Aorta (tissue), 5 donors: ENCODE data around the gene CHD5. TPM values are rescaled to one million over a fixed set of nuclear protein-coding genes. Genes with fewer than 3 reads are reported as not detected.
A peak's percentile ranks its signal among the peaks of the same experiment; 100 is the strongest.

Source experiments
- ATAC-seq: fragments of 200-7000 bp; cut with Tn5 transposase; one replicate; pipeline ENCODE4 v1.9.1; 2022; ENCODE audit warnings: moderate library complexity; ENCODE audit not compliant: low FRiP score
- DNase-seq, 2 donors: peaks; one replicate each; pipeline ENCODE4 v3.0.0-alpha.2; 2020
- H3K27ac ChIP-seq, 2 donors: one replicate each; pipeline ENCODE4 v1.5.1; 2013; ENCODE audit warnings: low read length in 2 of 2, mild to moderate bottlenecking in 2 of 2, moderate library complexity in 2 of 2, control low read depth in 1 of 2, inconsistent platforms in 1 of 2, low read depth in 1 of 2
- H3K27me3 ChIP-seq, 2 donors: one replicate each; pipeline ENCODE4 v1.6.1; 2013; ENCODE audit warnings: control low read depth in 1 of 2, low read length in 1 of 2, mild to moderate bottlenecking in 1 of 2, moderate library complexity in 1 of 2; ENCODE audit not compliant: insufficient read depth in 2 of 2, control insufficient read depth in 1 of 2
- H3K36me3 ChIP-seq, 2 donors: one replicate each; pipeline ENCODE4 v1.6.1; 2013; ENCODE audit warnings: control low read depth in 1 of 2, low read length in 1 of 2, mild to moderate bottlenecking in 1 of 2; ENCODE audit not compliant: insufficient read depth in 2 of 2, control insufficient read depth in 1 of 2
- H3K4me1 ChIP-seq, 2 donors: one replicate each; pipeline ENCODE4 v1.6.1; 2013; ENCODE audit warnings: low read length in 2 of 2, control low read depth in 1 of 2, mild to moderate bottlenecking in 1 of 2, moderate library complexity in 1 of 2; ENCODE audit not compliant: insufficient read depth in 2 of 2, control insufficient read depth in 1 of 2
- H3K4me3 ChIP-seq, 2 donors: one replicate each; pipeline ENCODE4 v1.5.1; 2013; ENCODE audit warnings: low read length in 2 of 2, control low read depth in 1 of 2, mild to moderate bottlenecking in 1 of 2
- H3K9me3 ChIP-seq: one replicate; pipeline ENCODE4 v1.6.1; 2013; ENCODE audit warnings: mild to moderate bottlenecking, low read length; ENCODE audit not compliant: control insufficient read depth
- WGBS, 2 donors: extraction: QIAGEN DNeasy Blood & Tissue Kit; methylation state at CpG; one replicate each; pipeline ENCODE4 v1.1.7; 2013; 5-methylcytosine and 5-hydroxymethylcytosine counted together
- intact Hi-C, 2 donors: fragments of 100-400 bp; cut with DNase I; formaldehyde crosslinking; loops; one replicate each; pipeline versions ENCODE4 v1.14.2 to v1.15.0; 2022
- polyA plus RNA-seq, 2 donors: library from polyadenylated mRNA; stranded (reverse); fragments of 200-250 nt; gene quantifications; one replicate each; pipeline ENCODE4 v1.2.3, GENCODE V29; 2013
- total RNA-seq, 2 donors: library from RNA; stranded (reverse); fragmentation: NEBNext Ultra II Directional; extraction: Animal tissue kit (Norgen Biotek cat#: 25700); gene quantifications; one replicate each; pipeline ENCODE4 v1.2.1, GENCODE V29; 2021
- donor health status: healthy with polysubstance abuse.
- donor health status: Bipolar disorder and iron deficiency.
- donor health status: DM: no; HTN: no; CAD: no.
- donor health status: DM: no; HTN: no; CAD: no.
- donor health status: DM: yes; HTN: yes; CAD: no.

CHD5 gene
- total and polyA plus RNA-seq, 4 donors, result 0.24 to 2.5 (median 0.32) TPM

DNA sequence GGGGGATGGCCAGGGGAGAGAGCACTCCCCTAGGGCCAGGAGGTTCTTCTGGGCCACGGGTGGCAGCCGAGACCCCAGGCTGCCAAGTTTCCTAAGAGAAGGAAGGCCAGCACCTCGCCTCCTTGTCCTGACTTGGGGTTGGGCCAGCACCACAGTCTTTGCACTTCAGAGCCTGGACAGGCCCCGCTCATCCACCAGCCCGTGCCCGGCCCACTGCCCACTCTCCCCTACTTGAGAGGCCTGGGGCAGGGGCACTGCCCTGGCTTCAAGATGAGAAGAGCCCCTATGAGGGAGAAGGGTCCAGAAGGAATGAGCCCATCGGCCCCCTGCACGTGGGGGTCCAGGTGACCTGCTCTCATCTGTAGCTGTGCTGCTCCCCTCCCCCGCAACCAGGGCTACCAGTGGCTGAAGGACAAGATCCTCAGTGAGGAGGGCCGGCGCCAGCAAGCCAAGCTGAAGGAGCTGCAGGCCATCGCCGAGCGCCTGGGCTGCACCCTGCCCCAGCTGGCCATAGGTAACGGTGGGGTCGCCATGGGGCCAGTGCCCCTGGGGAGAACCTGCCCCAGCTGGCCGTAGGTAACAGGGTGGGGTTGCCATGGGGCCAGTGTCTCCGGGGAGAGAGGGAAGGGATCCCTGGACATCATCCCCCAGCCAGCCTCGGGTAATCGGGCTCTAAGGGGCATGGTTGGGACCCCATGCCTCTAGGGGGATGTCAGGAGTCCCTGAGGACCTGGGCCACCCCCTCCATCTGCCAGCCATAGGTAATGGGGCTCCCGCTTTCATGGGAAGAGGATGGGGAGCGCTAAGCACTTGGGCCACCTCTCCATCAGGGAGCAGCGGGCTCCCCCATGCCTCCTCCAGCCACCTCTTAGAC, 83.6 kb downstream of the CHD5 start:
- Histone ChIP-seq H3K4me3 (no peak overlapping the region), H3K27me3 (no peaks in the 10 kb centered on the region), H3K27ac (no peak overlapping the region), H3K36me3 (no peaks in the 10 kb centered on the region), H3K4me1 (no peaks in the 10 kb centered on the region), H3K9me3 (no peaks in the 10 kb centered on the region)
- ATAC-seq (no peak), DNase-seq (peak; percentile 48 to 74)
- 82 to 85% methylated on average over 21 to 23 of the region's 23 CpGs for WGBS, 2 donors
- intact Hi-C loops, result no loop called here

DNA sequence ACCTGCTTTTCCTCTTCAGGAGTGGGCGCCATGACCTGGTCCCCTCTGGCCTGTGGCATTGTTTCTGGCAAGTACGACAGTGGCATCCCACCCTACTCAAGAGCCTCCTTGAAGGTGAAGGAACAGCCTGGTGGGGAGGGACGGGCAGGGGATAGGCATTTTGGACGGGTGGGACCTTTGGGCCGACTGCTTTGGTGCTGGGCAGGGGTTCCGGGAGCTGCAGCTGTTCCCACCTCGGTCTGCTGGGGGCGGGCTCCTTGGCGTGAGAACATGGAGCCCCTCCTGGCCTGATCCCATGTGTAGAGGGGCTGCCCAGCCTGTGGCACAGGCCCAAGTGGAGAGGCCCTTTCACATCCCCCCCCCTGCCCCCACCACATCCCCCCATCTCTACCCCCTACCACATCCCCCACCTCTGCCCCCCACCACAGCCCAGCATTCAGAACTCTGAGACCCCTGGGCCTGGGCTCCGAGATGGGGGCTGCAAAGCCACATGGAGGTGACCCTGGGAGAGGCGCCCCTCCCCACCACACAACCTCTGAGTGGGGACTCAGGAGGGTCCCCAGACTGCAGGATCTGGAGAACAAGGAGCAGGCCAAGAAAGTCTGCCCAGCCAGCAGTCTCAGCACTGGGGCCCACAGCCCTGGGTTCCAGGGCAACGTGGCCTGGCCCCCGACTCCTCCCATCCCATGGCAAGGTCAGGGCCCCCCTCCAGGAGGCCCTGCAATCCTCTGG, 84.4 kb downstream of the CHD5 start:
- Histone ChIP-seq H3K4me1 (no peaks in the 10 kb centered on the region), H3K36me3 (no peaks in the 10 kb centered on the region), H3K27ac (no peak overlapping the region), H3K4me3 (no peak overlapping the region), H3K9me3 (no peaks in the 10 kb centered on the region), H3K27me3 (no peaks in the 10 kb centered on the region)
- intact Hi-C loops, result no loop called here
- ATAC-seq, result no peak
- peak; percentile 43 to 51 for DNase-seq
- 83 to 85% methylated on average over 13 of the region's 13 CpGs for WGBS, 2 donors

DNA sequence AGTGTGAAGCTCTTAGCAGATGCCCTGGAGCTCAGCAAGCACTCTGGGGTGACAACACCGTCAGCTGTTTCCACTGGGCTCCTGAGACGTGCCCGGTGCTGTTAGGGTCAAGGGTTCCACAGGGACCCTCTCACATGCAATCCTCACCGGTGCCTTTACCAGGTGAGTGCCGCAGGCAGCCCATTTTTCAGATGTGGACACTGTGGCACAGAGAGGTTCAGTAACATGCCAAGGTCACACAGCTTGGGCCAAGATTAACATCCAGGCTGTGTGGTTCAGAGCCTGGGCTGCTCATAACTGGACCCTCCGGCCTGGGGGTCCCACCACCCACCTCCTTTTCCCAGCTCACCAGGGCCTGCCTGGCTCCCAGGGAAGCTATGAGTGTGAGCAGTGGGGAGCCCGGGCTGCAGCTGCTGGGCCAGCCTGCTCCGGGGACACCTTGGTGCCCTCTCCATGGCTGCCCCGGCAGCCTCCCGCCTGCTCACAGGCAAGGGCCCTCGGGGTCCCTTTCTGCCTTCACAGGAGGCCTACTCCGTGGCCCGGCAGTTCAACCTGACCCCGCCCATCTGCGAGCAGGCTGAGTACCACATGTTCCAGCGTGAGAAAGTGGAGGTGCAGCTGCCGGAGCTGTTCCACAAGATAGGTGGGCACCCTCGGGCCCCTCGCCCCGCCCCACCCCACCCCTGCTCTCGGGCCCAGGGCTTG, 85.2 kb downstream of the CHD5 start:
- peak; percentile 33 to 61 for DNase-seq

DNA sequence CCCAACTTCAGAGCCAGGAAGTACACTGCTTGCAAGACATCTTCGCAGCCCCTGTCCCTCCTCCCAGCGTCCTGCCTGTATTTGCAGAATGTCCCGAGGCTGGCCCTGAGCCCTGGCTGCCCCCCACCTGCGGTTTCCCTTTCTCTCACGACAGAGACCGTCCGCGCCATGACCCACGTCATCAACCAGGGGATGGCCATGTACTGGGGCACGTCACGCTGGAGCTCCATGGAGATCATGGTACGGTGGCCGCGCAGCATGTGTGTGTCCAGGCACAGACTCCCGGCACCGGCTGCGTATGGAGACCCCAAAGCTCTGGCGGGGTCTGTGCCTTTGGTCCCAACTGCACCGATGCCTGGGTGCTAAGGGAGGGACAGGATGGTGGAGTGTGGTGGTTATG, 85.9 kb downstream of the CHD5 start:
- H3K27ac ChIP-seq, result no peak overlapping the region
- H3K4me3 ChIP-seq, result no peak overlapping the region
- H3K27me3 ChIP-seq, result no peaks in the 10 kb centered on the region
- WGBS, 2 donors, result 89 to 90% methylated on average over 19 of the region's 19 CpGs
- DNase-seq, result peak; percentile 34 to 70
- no peaks in the 10 kb centered on the region for H3K36me3 ChIP-seq
- intact Hi-C loops, result no loop called here
- no peaks in the 10 kb centered on the region for H3K9me3 ChIP-seq
- no peaks in the 10 kb centered on the region for H3K4me1 ChIP-seq
- ATAC-seq, result no peak

More for the DNA sequence above, 85.2 kb downstream of the CHD5 start:
- Histone ChIP-seq H3K4me3 (no peak overlapping the region), H3K9me3 (no peaks in the 10 kb centered on the region), H3K4me1 (no peaks in the 10 kb centered on the region), H3K36me3 (no peaks in the 10 kb centered on the region), H3K27me3 (no peaks in the 10 kb centered on the region), H3K27ac (no peak overlapping the region)
- 85 to 87% methylated on average over 21 of the region's 21 CpGs for WGBS, 2 donors
- no peak for ATAC-seq
- intact Hi-C loops, result no loop called here

DNA sequence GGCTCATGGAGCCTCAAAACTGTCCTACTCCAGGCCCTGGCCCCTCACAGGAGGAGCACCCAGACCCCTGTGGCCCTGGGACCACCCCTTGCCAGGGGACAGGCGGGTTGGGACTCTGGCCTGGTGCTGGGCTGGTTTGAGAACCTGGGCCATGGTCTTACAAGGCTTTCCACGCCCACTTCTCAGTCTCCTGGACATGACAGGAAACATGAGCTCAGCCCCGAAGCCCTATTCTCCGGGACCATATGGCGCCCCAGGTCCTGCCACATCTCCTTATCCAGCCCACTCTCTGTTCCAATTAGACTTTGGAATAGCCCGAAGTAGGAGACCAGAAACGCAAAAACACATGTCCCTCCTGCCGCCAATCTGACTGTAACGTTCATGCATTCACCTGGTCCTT, 86.5 kb downstream of the CHD5 start:
- H3K4me3 ChIP-seq, result no peak overlapping the region
- intact Hi-C loops, result no loop called here
- no peaks in the 10 kb centered on the region for H3K4me1 ChIP-seq
- no peak overlapping the region for H3K27ac ChIP-seq
- H3K9me3 ChIP-seq, result no peaks in the 10 kb centered on the region
- ATAC-seq, result no peak
- 78 to 79% methylated on average over 9 of the region's 9 CpGs for WGBS, 2 donors
- no peaks in the 10 kb centered on the region for H3K36me3 ChIP-seq
- peak; percentile 22 to 26 for DNase-seq
- H3K27me3 ChIP-seq, result no peaks in the 10 kb centered on the region

DNA sequence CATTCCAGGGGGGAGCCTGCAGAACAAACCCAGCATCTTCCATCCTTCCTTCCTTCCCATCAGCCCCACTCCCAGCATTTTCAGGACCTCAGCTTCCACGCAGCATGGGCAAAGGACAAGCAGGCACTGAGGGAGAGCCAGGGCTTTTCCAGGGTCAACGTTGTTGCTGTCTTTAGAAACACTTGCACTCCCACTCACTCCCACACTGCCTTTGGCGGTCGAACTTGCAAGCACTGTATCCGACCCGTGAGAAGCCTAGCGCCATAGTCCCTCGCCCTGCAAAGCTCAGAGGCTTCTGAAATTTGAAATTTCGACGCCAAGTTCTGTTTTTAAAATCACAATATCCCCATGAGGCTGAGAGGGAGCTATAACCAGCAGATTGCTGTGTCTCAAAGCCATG, 87.0 kb downstream of the CHD5 start:
- ATAC-seq (no peak), DNase-seq (no peak)
- H3K27me3 ChIP-seq, result no peaks in the 10 kb centered on the region
- H3K27ac ChIP-seq, result no peak overlapping the region
- H3K36me3 ChIP-seq, result no peaks in the 10 kb centered on the region
- H3K9me3 ChIP-seq, result no peaks in the 10 kb centered on the region
- WGBS, 2 donors, result 53 to 62% methylated on average over 10 of the region's 10 CpGs
- no peak overlapping the region for H3K4me3 ChIP-seq
- H3K4me1 ChIP-seq, result no peaks in the 10 kb centered on the region
- intact Hi-C loops, result no loop called here

DNA sequence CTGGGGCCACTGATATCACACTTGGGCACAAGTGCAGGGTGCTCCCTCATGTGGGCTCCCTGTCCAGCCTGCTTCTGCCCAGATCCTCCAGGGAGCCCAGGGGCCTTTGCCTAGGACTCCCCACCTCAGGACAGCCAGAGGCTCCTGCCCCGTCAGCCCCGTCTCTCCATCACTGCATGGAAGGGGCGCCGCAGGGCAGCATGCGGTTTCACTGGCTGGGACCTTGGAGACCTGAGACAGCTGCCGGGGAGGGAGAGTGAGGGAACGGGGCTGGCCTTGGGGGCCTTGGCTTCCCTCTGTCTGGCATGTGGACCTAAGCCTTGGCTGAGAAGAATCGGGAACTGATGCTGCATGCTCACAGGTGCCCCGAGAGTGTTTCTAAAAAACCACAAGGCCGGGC, 87.9 kb downstream of the CHD5 start:
- Histone ChIP-seq H3K27ac (no peak overlapping the region), H3K9me3 (no peaks in the 10 kb centered on the region), H3K27me3 (no peaks in the 10 kb centered on the region), H3K4me3 (no peak overlapping the region), H3K36me3 (no peaks in the 10 kb centered on the region), H3K4me1 (no peaks in the 10 kb centered on the region)
- ATAC-seq (no peak), DNase-seq (no peak)
- intact Hi-C loops, result no loop called here
- 67 to 72% methylated on average over 10 of the region's 10 CpGs for WGBS, 2 donors

DNA sequence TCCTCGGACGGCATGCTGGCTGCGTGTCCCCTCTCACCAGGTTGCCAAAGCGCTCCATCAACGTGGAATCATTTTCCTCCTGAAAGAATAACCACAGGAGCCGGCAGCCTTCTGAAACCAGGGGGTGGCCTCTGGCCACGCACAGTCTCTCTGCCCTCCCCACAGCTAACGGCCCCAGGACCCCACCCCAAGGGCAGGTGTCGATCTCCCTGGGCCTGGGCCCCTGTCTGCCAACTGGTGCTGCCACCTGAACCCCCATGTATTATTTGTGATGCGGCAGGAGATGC, 88.4 kb downstream of the CHD5 start:
- Histone ChIP-seq H3K9me3 (no peaks in the 10 kb centered on the region), H3K36me3 (no peaks in the 10 kb centered on the region), H3K4me1 (no peaks in the 10 kb centered on the region), H3K4me3 (no peak overlapping the region), H3K27me3 (no peaks in the 10 kb centered on the region), H3K27ac (no peak overlapping the region)
- intact Hi-C loops, result no loop called here
- ATAC-seq (no peak), DNase-seq (no peak)
- WGBS, 2 donors, result 75% methylated on average over 10 of the region's 10 CpGs
